ENCODE results near the gene FGFRL1.
"Not testable (repeated sequence)": the region's sequence is repeated elsewhere in the genome, so short reads cannot be mapped to it uniquely, and the experiment has no call there.

Gene FGFRL1

DNA sequence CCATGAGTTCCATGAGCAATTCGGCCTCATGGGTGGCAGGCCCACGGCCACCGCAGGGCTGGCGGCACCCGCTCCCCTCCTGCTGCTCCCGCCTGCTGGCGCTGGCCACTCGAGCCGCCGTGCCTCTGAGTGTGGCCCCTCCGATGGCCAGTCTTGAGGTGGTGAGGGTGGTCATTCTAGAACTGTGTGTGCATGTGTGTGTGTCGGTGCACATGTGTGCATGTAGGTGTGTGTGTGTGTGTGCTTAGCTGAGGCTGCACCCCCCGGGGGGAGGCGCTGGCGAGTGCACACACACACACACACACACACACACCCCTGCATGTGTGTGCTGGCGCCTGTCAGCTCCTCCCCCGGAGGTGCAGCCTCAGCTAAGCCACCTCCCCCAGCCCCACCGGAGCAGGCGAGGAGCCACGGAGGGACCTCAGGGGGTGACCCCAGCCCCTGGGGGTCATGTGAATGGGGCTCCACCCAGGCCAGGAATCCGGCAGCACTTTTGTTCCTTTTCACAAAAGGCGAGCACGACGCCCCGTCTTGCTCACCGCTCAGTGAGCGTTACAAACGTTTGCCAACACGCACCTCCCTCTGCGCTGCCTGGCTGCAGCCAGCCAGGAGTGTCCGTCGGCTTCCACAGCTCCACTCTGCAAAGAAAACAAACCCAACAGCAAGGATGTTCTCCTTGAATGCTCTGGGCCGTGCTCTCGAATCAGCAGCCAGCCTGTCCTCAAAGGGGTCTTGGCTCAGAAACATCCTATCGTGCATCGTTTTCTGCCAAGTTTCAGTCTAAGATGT lies 29.9 kb downstream of the FGFRL1 start:
- H3K4me1 Mint-ChIP-seq (ENCODE audit: low read depth), result peaks cover 6% of the 10 kb centered on the region
- H3K4me3 Mint-ChIP-seq, result no peak overlapping the region
- H3K27me3 Mint-ChIP-seq, result peaks cover 3% of the 10 kb centered on the region
- no peaks in the 10 kb centered on the region for H3K36me3 Mint-ChIP-seq
- H3K27ac Mint-ChIP-seq, result no peak overlapping the region
- H3K9me3 Mint-ChIP-seq (ENCODE audit: low read depth), result no peaks in the 10 kb centered on the region

DNA sequence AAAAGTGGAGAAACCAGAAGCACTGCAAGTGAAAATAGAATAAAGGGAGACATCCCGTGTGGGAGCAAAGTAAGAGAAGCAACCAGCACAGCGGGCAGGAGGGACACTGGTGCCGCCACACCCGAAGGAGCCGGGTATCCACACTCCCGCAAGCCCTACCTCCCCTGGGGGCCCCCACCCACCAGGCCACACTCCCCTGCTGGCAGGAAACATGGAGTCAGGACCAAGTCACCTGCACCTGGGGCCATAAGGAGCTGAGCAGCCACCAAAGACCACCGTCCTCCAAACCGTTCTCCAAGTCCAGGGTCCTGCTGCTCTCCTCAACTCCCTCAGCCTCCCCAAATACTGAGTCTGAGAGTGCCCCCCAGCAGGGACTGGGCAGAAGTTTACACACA lies 30.5 kb downstream of the FGFRL1 start:
- Mint-ChIP-seq H3K4me3 (no peak overlapping the region), H3K36me3 (no peaks in the 10 kb centered on the region), H3K4me1 (ENCODE audit: low read depth) (peaks cover 6% of the 10 kb centered on the region), H3K27me3 (peaks cover 5% of the 10 kb centered on the region), H3K9me3 (ENCODE audit: low read depth) (no peaks in the 10 kb centered on the region), H3K27ac (no peak overlapping the region)

DNA sequence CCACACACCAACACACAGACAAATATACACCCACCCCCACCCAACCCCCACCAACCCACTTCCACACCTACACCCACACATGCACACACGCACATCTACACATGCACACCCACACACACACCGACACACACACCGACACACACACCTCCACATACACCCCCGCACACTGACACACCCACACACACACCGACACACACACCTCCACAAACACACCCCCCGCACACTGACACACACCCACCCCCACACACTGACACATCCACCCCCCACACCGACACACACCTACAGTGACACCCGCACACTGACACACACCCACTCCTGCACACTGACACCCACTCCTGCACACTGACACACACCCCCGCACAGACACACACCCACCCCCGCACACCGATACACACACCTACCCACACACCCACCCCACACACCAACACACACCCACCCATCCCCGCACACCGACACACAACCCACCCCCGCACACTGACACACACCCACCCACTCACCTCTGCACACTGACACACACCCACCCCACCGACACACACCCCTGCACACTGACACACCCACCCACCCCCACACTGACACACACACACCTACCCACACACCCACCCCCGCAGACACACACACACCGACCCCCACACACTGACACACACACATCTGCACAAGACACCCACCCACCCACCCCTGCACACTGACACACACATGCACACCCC lies 31.1 kb downstream of the FGFRL1 start:
- peaks cover 6% of the 10 kb centered on the region for H3K4me1 Mint-ChIP-seq (ENCODE audit: low read depth)
- no peaks in the 10 kb centered on the region for H3K36me3 Mint-ChIP-seq
- H3K4me3 Mint-ChIP-seq, result no peak overlapping the region
- peaks cover 5% of the 10 kb centered on the region for H3K27me3 Mint-ChIP-seq
- no peak overlapping the region for H3K27ac Mint-ChIP-seq
- H3K9me3 Mint-ChIP-seq (ENCODE audit: low read depth), result no peaks in the 10 kb centered on the region

DNA sequence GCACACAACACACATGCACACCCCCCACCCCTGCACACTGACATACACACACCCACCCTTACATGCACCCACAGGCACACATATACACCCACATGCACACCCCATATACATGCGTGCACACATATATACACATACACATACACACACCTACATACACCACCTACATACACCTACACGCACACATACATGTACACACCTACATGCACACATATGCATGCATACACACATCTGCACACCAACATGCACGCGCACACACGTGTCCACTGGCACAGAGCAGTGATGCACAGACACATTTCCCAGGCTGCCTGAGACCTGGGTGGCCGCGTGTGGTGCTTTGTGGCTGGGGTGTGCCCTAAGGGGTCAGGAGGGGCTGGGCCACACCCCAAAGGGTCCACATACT lies 31.7 kb downstream of the FGFRL1 start:
- Mint-ChIP-seq H3K9me3 (ENCODE audit: low read depth) (no peaks in the 10 kb centered on the region), H3K4me1 (ENCODE audit: low read depth) (peaks cover 6% of the 10 kb centered on the region), H3K4me3 (no peak overlapping the region), H3K27ac (no peak overlapping the region), H3K27me3 (peaks cover 5% of the 10 kb centered on the region), H3K36me3 (no peaks in the 10 kb centered on the region)

DNA sequence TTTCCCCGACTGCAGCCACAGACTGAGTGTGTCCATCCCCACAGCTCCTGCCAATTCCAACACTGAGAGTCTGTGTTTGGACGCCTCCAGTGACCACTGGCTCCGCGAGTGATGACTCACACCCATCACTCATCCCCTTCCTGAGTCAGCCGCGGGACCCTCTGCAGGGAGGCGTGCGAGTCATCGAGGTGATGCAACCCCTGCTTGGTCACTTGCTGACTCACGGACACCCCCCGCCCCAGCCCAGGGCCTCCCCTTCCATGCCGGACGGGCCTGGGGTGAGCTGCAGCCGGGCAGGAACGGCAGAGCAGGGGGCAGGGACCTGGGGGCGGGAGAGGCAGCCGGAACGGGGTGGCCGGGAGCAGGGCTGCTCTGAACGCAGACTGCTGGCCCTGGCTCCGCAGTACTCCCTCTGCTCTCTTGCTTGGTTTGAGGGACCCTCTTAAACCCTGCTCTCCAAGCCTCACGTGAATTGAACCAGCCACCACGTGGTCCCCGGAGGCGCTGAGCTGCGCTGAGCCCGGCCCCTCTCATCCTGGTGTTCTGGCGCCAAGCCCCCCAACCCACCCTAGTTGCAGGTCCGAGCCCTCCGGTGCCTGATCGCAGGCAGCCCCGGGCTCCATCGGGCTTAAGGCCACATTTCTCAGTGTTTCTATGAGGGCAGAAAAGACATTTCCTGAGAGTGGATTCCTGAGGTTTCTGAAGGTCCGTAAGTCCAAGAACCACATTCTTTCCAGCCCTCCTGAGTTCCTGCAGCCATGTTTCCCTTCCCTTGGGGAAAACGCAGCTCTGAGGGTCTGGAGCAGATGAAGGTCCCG lies 32.4 kb downstream of the FGFRL1 start:
- H3K9me3 Mint-ChIP-seq (ENCODE audit: low read depth), result no peaks in the 10 kb centered on the region
- H3K27ac Mint-ChIP-seq, result no peak overlapping the region
- H3K36me3 Mint-ChIP-seq, result no peaks in the 10 kb centered on the region
- H3K27me3 Mint-ChIP-seq, result peaks cover 5% of the 10 kb centered on the region
- H3K4me3 Mint-ChIP-seq, result no peak overlapping the region
- H3K4me1 Mint-ChIP-seq (ENCODE audit: low read depth), result peaks cover 6% of the 10 kb centered on the region

DNA sequence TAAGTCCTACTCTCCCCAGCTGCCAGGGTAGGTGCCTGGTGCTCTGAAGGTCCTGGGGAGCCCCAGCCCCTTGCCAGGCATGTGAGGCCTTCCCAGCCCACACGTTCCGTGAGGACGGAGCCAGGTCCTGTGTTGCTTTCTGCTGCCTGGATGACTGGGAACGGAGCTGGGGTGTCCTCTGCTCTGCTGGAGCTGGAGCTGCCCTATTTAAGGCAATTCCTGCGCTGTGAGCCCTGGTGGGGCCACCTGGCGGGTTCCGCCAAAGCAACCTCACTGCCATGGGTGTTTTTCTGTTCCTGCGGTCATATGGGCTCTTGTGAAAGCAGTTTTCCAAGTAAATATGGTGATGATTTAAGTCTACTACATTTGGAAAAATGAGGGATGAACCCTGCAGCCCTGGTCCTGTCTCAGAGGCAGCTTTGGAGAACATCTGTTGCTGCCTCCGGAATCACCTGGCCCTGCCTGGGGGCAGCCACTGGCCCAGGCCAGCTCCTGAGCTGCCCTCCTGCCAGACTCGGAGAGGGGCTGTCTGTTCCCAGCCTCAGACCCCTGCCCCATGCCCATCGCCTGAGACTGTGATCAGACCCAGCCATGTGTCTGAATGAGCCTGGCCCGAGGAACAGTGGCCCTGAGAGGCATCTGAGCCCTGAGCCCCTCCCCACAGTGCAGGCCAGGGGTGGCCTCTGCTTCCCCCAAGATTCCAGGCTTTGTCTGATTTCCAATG lies 33.2 kb downstream of the FGFRL1 start:
- no peak overlapping the region for H3K27ac Mint-ChIP-seq
- peaks cover 6% of the 10 kb centered on the region for H3K4me1 Mint-ChIP-seq (ENCODE audit: low read depth)
- H3K4me3 Mint-ChIP-seq, result no peak overlapping the region
- H3K27me3 Mint-ChIP-seq, result peaks cover 5% of the 10 kb centered on the region
- no peaks in the 10 kb centered on the region for H3K36me3 Mint-ChIP-seq
- no peaks in the 10 kb centered on the region for H3K9me3 Mint-ChIP-seq (ENCODE audit: low read depth)

DNA sequence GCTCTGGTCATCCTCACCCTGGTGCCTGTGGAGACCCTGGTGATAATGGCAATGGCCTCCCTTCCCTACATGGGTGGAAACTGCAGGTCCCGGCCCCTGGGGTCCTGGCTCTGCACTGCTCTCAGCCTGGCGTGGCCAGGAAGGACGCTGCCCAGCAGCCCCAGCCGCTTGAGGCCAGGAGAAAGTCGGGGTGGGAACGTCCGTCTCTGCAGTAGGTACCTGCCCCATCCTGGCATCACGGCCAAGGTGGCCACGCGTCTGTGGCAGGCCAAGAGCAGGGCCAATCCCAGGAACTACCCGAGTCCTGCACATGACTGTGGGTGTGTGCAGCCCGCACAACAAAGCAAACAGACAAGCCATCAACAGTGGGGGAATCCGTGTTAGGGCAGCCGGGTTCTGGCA lies 33.8 kb downstream of the FGFRL1 start:
- Mint-ChIP-seq H3K4me3 (no peak overlapping the region), H3K9me3 (ENCODE audit: low read depth) (no peaks in the 10 kb centered on the region), H3K4me1 (ENCODE audit: low read depth) (peaks cover 6% of the 10 kb centered on the region), H3K27ac (no peak overlapping the region), H3K36me3 (no peaks in the 10 kb centered on the region), H3K27me3 (peaks cover 5% of the 10 kb centered on the region)

DNA sequence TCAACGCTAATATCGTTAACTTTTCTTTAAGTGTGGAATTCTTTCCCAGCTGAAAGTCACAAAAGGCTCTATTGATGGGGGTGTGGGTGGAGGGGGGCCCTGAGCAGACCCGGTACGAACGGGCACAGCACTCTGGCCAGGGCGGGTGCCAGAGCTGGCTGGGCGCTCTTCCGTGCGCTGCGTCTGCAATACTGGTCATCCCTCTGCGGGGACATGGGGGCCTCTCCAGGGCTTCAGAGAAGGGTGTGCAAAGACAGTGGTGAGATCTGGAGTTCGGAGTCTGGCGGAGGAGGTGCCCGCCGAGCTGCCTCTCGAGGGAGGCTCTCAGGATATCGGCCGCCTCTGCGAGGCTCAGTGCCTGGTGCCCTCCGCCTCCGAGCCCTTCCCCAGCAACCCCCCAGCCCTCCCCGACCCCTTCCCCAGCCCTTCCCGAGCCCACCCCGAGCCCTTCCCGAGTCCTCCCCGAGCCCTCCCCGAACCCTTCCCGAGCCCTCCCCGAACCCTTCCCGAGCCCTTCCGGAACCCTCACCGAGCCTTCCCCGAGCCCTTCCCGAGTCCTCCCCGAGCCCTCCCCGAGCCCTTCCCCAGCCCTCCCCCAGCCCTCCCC lies 34.3 kb downstream of the FGFRL1 start:
- no peak overlapping the region for H3K4me3 Mint-ChIP-seq
- peaks cover 6% of the 10 kb centered on the region for H3K4me1 Mint-ChIP-seq (ENCODE audit: low read depth)
- H3K27me3 Mint-ChIP-seq, result peaks cover 5% of the 10 kb centered on the region
- no peak overlapping the region for H3K27ac Mint-ChIP-seq
- H3K36me3 Mint-ChIP-seq, result no peaks in the 10 kb centered on the region
- no peaks in the 10 kb centered on the region for H3K9me3 Mint-ChIP-seq (ENCODE audit: low read depth)

DNA sequence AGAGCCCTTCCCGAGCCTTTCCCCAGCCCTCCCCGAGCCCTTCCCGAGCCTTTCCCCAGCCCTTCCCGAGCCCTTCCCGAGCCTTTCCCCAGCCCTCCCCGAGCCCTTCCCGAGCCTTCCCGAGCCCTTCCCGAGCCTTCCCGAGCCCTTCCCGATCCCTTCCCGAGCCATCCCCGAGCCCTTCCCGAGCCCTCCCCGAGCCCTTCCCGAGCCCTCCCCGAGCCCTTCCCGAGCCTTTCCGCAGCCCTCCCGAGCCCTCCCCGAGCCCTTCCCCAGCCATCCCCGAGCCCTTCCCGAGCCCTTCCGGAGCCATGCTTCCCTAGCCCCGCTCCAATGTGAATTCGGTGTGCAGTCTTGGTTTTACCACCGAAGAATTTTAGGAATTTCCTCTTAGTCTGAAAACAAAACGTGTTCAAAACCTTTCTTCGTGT lies 35.2 kb downstream of the FGFRL1 start:
- not testable (repeated sequence) for H3K4me1 Mint-ChIP-seq (ENCODE audit: low read depth); H3K27me3 Mint-ChIP-seq; H3K36me3 Mint-ChIP-seq; H3K9me3 Mint-ChIP-seq (ENCODE audit: low read depth); H3K4me3 Mint-ChIP-seq; H3K27ac Mint-ChIP-seq

DNA sequence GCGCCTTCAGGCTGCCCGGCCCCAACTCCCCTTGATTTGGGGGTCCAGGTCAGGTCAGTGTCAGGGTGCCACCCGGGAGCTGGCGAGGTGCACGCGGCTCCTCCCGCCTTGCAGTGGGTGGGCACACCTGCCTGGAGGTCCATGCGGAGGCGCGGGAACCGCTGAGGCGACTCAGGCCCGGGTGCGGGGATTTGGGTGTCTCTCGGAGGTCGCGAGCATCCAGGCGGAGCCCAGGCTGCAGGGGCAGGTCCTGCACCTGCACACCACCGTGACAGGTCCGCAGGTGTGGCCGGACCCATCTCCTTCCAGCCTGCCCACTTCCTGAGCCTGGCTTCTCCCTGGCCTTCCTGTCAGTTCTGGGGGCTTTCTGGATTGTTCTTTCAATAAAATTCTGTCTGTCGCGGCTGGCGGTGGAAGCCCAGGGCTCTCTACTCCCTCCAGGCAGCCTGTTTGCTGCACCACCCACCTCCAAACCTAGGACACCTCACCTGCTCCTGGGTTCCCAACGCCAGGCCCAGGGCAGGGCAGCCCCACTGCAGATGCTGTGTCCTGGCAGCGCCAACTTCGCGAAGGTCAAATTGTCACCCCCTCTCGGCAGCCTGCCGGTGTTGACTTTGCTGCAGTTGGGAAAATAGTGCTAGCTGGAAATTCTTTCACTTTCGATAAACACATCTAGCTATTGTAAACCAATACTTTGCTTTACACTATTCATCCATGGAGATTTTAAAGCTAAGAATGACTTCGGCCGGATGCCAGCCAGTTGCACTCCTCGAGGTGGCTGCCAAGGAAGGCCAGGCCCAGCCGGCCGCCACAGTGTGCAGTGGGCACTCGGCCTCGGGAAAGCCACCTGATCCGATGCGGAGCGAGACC lies 35.9 kb downstream of the FGFRL1 start:
- H3K4me3 Mint-ChIP-seq, result no peak overlapping the region
- peaks cover 6% of the 10 kb centered on the region for H3K27me3 Mint-ChIP-seq

DNA sequence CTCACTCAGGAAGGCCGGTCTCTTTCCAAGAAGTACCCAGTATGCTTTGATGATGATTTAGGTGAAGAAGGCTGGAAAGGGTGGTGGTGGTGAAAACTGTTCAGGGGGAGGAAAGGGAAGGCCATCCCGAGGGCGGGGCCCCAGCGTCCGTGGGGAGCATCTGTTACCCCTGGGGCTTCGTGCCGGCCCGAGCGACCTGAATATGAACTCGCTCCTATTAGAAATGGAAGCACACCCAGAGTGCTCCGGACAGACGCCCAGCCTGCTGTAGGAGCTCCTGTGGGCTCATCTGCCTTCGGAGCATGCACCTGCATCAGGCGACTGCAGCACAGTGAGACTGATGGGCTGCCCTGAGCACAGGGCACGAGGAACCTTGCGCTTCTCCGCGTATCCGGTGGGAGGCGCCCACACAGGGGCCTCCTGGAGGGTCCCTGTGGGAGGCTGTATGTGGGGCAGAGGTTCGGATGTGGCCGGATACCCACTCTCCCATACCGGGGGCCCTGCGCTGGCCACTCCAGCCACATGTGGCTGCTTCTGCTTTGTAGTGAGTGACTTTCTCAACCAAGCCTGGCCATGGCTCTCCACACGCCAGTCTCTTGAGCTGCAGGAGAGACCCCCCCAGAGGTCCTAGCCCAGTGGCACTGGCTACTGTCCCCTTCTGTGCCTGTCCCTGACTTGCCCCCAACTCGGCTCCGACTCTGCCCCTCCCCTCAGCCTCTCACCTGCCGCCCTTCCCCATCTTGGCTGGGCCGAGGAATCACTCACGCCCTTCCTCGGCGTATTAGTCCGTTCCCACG lies 36.7 kb downstream of the FGFRL1 start:
- no peak overlapping the region for H3K27ac Mint-ChIP-seq
- peaks cover 5% of the 10 kb centered on the region for H3K27me3 Mint-ChIP-seq
- H3K36me3 Mint-ChIP-seq, result no peaks in the 10 kb centered on the region
- peaks cover 2% of the 10 kb centered on the region for H3K4me1 Mint-ChIP-seq (ENCODE audit: low read depth)
- no peaks in the 10 kb centered on the region for H3K9me3 Mint-ChIP-seq (ENCODE audit: low read depth)
- no peak overlapping the region for H3K4me3 Mint-ChIP-seq

More for the DNA sequence above, 35.9 kb downstream of the FGFRL1 start:
- Mint-ChIP-seq H3K4me1 (ENCODE audit: low read depth) (peaks cover 4% of the 10 kb centered on the region), H3K9me3 (ENCODE audit: low read depth) (no peaks in the 10 kb centered on the region), H3K36me3 (no peaks in the 10 kb centered on the region), H3K27ac (no peak overlapping the region)

DNA sequence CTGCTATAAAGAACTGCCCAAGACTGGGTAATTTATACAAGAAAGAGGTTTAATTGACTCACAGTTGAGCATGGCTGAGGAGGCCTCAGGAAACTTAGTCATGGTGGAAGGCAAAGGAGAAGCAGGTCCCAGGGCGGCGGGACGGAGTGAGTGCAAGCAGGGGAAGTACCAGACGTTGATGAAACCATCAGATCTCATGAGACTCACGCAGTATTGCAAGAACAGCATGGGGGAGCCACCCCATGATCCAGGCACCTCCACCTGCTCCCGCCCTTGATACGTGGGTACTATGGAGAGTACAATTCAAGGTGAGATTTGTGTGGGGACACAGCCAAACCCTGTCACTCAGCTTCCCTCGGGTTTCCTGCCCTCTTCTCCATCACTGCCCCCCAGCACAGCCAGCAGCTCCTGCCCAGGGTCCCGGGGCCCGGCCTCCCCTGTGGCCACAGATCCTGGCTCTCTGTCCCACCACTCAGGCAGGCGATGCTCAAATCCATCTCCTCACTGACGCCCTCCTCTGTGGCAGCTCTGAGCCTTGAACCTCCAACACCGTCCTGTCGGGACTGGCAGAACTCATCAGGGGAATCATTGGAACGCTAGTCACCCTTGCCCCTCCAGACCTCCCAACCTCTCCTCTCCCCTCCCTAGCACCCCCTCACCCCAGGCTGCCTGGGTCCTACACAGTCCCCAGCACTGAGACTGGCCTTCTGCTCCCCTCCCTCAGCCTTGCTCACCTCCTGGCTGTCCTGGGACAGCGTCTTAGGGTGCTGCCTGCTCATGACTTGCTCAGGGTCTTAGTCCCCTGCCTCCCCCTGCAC lies 37.6 kb downstream of the FGFRL1 start:
- no peaks in the 10 kb centered on the region for H3K4me1 Mint-ChIP-seq (ENCODE audit: low read depth)

More for the DNA sequence above, 37.6 kb downstream of the FGFRL1 start:
- Mint-ChIP-seq H3K4me3 (no peak overlapping the region), H3K27ac (no peak overlapping the region), H3K36me3 (no peaks in the 10 kb centered on the region), H3K9me3 (ENCODE audit: low read depth) (no peaks in the 10 kb centered on the region), H3K27me3 (peaks cover 3% of the 10 kb centered on the region)
